ENCODE measurements around the gene MSI2. TPM values are rescaled to one million over a fixed set of nuclear protein-coding genes. Genes with fewer than 3 reads are reported as not detected.

Gene MSI2
- total and polyA plus RNA-seq, 9 of the 15 experiments (the other 6 are each of a cell fraction or from before 2014, with no cell fraction given), result 4.6 to 61.8 (median 42.4) TPM

DNA sequence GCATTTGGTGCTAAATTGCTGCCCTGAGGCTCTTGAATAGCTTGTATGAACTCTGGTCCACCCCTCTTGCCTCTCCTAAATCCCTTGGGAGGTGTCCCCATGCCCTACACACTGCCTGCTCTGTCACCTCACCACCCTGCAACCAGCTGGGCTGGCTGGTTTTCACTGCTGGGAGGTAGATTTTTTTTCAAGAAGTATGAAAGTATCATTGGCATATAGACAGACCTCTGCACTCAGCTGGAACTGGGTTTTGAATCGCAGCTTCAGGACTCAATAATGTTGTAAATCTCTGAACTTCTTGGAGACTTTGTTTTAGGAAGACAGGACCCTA, 184.9 kb downstream of the MSI2 start:
- no TSS peak for BruUV-seq (replicated peaks)
- peaks cover 3% of the 10 kb centered on the region for H3K9me1 ChIP-seq (ENCODE audit: control insufficient read depth, insufficient read depth, low read length)
- ATAC-seq (no peak), FAIRE-seq (no peak), DNase-seq (ENCODE audit: extremely low read depth in 1 of 4, low spot score in 3 of 4) (no peak)
- peaks cover 15% of the 10 kb centered on the region; the same call in 2 of the 3 replicates for H3K79me2 ChIP-seq (ENCODE audit: control insufficient read depth, insufficient read depth, low read length)
- no peak overlapping the region for H3K4me3 ChIP-seq
- H4K20me1 ChIP-seq (replicated peaks; ENCODE audit: control insufficient read depth, insufficient read depth, low read length), result peaks cover 9% of the 10 kb centered on the region; the same call in 1 of the 2 replicates
- H3K9me3 ChIP-seq (replicated peaks; ENCODE audit: control insufficient read depth, insufficient read depth, low read depth, low read length), result no peaks in the 10 kb centered on the region
- CTCF ChIA-PET (ENCODE audit: low intra/inter-chr PET ratio), result interaction anchor here (0.7 to 2.1 kb wide), 2 partner anchors 19 to 198 kb away, joined by 3 to 13 read pairs; no protein-coding TSS in a partner anchor
- H3K36me3 ChIP-seq (ENCODE audit: control insufficient read depth, insufficient read depth, low read length), result peaks cover 2% of the 10 kb centered on the region; the same call in 1 of the 3 replicates
- 0 out of 4 replicates have a peak overlapping the region, but pooled peaks of 1 of the 2 experiments have one; percentile 54 for H3K9ac ChIP-seq (ENCODE audit: insufficient read depth in 1 of 2, low read depth in 2 of 2, low read length in 2 of 2)
- intact Hi-C loops (cut with micrococcal nuclease) (no loop called here), in situ Hi-C loops (cut with MboI) (no loop called here)
- WGBS (ENCODE audit: insufficient coverage, low coverage, missing lambda C conversion rate), result 56% methylated on average over 1 of the region's 1 CpG
- POLR2A ChIA-PET, result interaction anchor here (1.0 kb wide), 1 partner anchor 21 kb away, joined by 3 read pairs; no protein-coding TSS in a partner anchor
- H3K27me3 ChIP-seq (ENCODE audit: control insufficient read depth in 2 of 2, insufficient read depth in 2 of 2, low read length in 2 of 2), result no peaks in the 10 kb centered on the region
- TF ChIP-seq SNRNP70 (optimal IDR thresholded peaks at IDR 0.05; ENCODE audit: low read depth, low read length), result no peak
- no peak for TF ChIP-seq ATF3 (IDR thresholded peaks at IDR 0.05)
- TF ChIP-seq ATF3 (CRISPR knock-in tag; conservative IDR thresholded peaks at IDR 0.05), result 0 out of 2 replicates have a peak, but pooled peaks have one; percentile 16
- no peak for TF ChIP-seq FUS (optimal IDR thresholded peaks at IDR 0.05; ENCODE audit: low read depth, low read length)
- no peak for TF ChIP-seq SMAD3 (CRISPR knock-in tag; conservative IDR thresholded peaks at IDR 0.05)
- 0 out of 2 replicates have a peak, but pooled peaks have one; percentile 15 for TF ChIP-seq FOSL1 (tag; conservative IDR thresholded peaks at IDR 0.05)
- 0 out of 4 replicates have a peak, but pooled peaks of 1 of the 2 experiments have one; percentile 3 for TF ChIP-seq NRF1 (conservative IDR thresholded peaks at IDR 0.05 in 1 of 2, IDR thresholded peaks at IDR 0.05 in 1 of 2)
- TF ChIP-seq ZNF644 (tag; IDR thresholded peaks at IDR 0.05; ENCODE audit: low read depth), result no peak
- TF ChIP-seq ARHGAP35 (IDR thresholded peaks at IDR 0.05; ENCODE audit: partially characterized antibody), result no peak
- TF ChIP-seq ZNF766 (CRISPR knock-in tag; conservative IDR thresholded peaks at IDR 0.05), result no peak
- no peak for TF ChIP-seq FIP1L1 (IDR thresholded peaks at IDR 0.05; ENCODE audit: low read depth, low read length, poor library complexity, severe bottlenecking)
- H2AFZ ChIP-seq (ENCODE audit: low read depth, low read length), result no peak overlapping the region; the same call in 1 of the 2 replicates
- peaks cover 15 to 20% of the 10 kb centered on the region in 2 experiments for H3K4me1 ChIP-seq (replicated peaks in 1 of 2; ENCODE audit: control insufficient read depth in 2 of 2, insufficient read depth in 2 of 2, low read length in 2 of 2)
- peak overlapping the region; percentile 43; the same call in 1 of the 3 replicates for H3K27ac ChIP-seq (ENCODE audit: extremely low read depth, low read depth, low read length)
- peak overlapping the region; percentile 21; the same call in 1 of the 2 replicates for H3K4me2 ChIP-seq (ENCODE audit: insufficient read depth, low read length)

All from K562 (cell line).